HCT116 (cell line): Measurements from ENCODE around the gene OPN4. TPM values are rescaled to one million over a fixed set of nuclear protein-coding genes. Genes with fewer than 3 reads are reported as not detected.

Source experiments
- ATAC-seq: fragments of 200-7000 bp; cut with Tn5 transposase; 2 replicates; pipeline ENCODE4 v1.9.1; 2020; ENCODE audit warnings: mild to moderate bottlenecking, moderate library complexity
- BruUV-seq: library from RNA; stranded (reverse); fragments of 400-500 nt; replicated peaks from 2 replicates; lab custom pipeline; 2021; lab: Mats Ljungman, UMichigan
- CTCF ChIA-PET: fragments of 300-600 bp; sonication (Branson Sonifier 250); formaldehyde crosslinking; loops from one replicate; lab custom pipeline; 2021; ENCODE audit warnings: antibody characterized with exemption; lab: Charles Lee
- POLR2A ChIA-PET: fragments of 300-600, 350-600 bp; sonication (Branson Sonifier 250); formaldehyde crosslinking; loops from one replicate; lab custom pipeline; 2021; ENCODE audit warnings: antibody characterized with exemption; lab: Charles Lee
- RAD21 ChIA-PET, 2 experiments: fragments of 300-600 bp; sonication (Branson Sonifier 250); formaldehyde crosslinking; loops; one replicate each; lab custom pipeline; 2023; ENCODE audit warnings: low total read pairs in 2 of 2; ENCODE audit not compliant: uncharacterized antibody in 2 of 2, unreplicated experiment in 2 of 2, low non-redundant PET in 1 of 2; lab: Charles Lee
- DNase-seq: peaks from one replicate; pipeline ENCODE4 v3.0.0-alpha.2; 2010; ENCODE audit warnings: low read depth, low spot score
- H2AFZ ChIP-seq: fragments of 200-600 bp; shearing (Covaris generic), sonication (generic); 2 replicates; pipeline ENCODE4 v1.6.1; 2017; ENCODE audit warnings: low read depth, mixed run types, mixed read lengths, antibody characterized with exemption, low read length; ENCODE audit not compliant: poor library complexity, severe bottlenecking
- H3K27ac ChIP-seq: 2 replicates; pipeline ENCODE4 v1.5.1; 2012; ENCODE audit warnings: low read depth, low read length
- H3K27me3 ChIP-seq: fragments of 200-600 bp; sonication (generic); 2 replicates; pipeline ENCODE4 v1.6.1; 2016; ENCODE audit warnings: mixed run types, low read length, mixed read lengths; ENCODE audit not compliant: insufficient read depth
- H3K36me3 ChIP-seq, 2 experiments: fragments of 200-500 bp in 1 of 2; fragments of 200-600 bp in 1 of 2; sonication (Bioruptor generic) in 1 of 2; sonication (generic) in 1 of 2; 2 replicates each; pipeline versions ENCODE4 v1.5.1 to v1.6.1; 2014 to 2016; ENCODE audit warnings: low read length in 2 of 2, inconsistent platforms in 1 of 2, mixed read lengths in 1 of 2, mixed run types in 1 of 2; ENCODE audit not compliant: insufficient read depth in 2 of 2, control insufficient read depth in 1 of 2
- H3K4me1 ChIP-seq, 2 experiments: fragments of 200-600 bp in 1 of 2; sonication (generic) in 1 of 2; 2 replicates each; pipeline versions ENCODE4 v1.5.1 to v1.6.1; 2012 to 2017; ENCODE audit warnings: low read length in 2 of 2, inconsistent platforms in 1 of 2, mild to moderate bottlenecking in 1 of 2, mixed read lengths in 1 of 2, mixed run types in 1 of 2, moderate library complexity in 1 of 2; ENCODE audit not compliant: insufficient read depth in 2 of 2, control insufficient read depth in 1 of 2
- H3K4me2 ChIP-seq: fragments of 200-600 bp; sonication (generic); 2 replicates; pipeline ENCODE4 v1.6.1; 2017; ENCODE audit warnings: mixed run types, low read length, mixed read lengths
- H3K4me3 ChIP-seq, 2 experiments: fragments of 200-600 bp in 1 of 2; sonication (generic) in 1 of 2; replicated peaks in 1 of 2; 2 replicates each; pipeline ENCODE4 v1.5.1; 2011 to 2016; ENCODE audit warnings: low read length in 2 of 2, control low read depth in 1 of 2, low read depth in 1 of 2, mild to moderate bottlenecking in 1 of 2, mixed read lengths in 1 of 2, mixed run types in 1 of 2
- H3K79me2 ChIP-seq: fragments of 200-600 bp; sonication (generic); 2 replicates; pipeline ENCODE4 v1.6.1; 2017; ENCODE audit warnings: mild to moderate bottlenecking, mixed run types, low read length, moderate library complexity, mixed read lengths; ENCODE audit not compliant: insufficient read depth
- H3K9ac ChIP-seq: fragments of 200-600 bp; sonication (generic); 2 replicates; pipeline ENCODE4 v1.6.1; 2016; ENCODE audit warnings: low read length, mixed read lengths
- H3K9me2 ChIP-seq: fragments of 200-600 bp; sonication (generic), shearing (Covaris generic); 2 replicates; pipeline ENCODE4 v1.6.1; 2017; ENCODE audit warnings: mixed run types, mild to moderate bottlenecking, moderate library complexity; ENCODE audit not compliant: insufficient read depth
- H3K9me3 ChIP-seq, 2 experiments: fragments of 200-500 bp in 1 of 2; fragments of 200-600 bp in 1 of 2; sonication (Bioruptor generic) in 1 of 2; sonication (generic) in 1 of 2; 2 replicates each; pipeline ENCODE4 v1.6.1; 2014 to 2017; ENCODE audit warnings: low read length in 2 of 2, mixed read lengths in 2 of 2, inconsistent platforms in 1 of 2, low read depth in 1 of 2, mild to moderate bottlenecking in 1 of 2, mixed run types in 1 of 2, moderate library complexity in 1 of 2; ENCODE audit not compliant: control insufficient read depth in 1 of 2, insufficient read depth in 1 of 2
- H4K20me1 ChIP-seq: fragments of 200-600 bp; sonication (generic), shearing (Covaris generic); 2 replicates; pipeline ENCODE4 v1.6.1; 2017; ENCODE audit warnings: mixed run types, mild to moderate bottlenecking, moderate library complexity; ENCODE audit not compliant: insufficient read depth
- CBX3 ChIP-seq: IDR thresholded peaks from 2 replicates; pipeline ENCODE4 v1.6.1; 2012; ENCODE audit warnings: low read depth
- CEBPB ChIP-seq: IDR thresholded peaks from 2 replicates; pipeline ENCODE4 v1.6.1; 2012; ENCODE audit warnings: low read depth
- EGR1 ChIP-seq: IDR thresholded peaks from 2 replicates; pipeline ENCODE4 v1.6.1; 2012; ENCODE audit warnings: low read depth
- ELF1 ChIP-seq: IDR thresholded peaks from 2 replicates; pipeline ENCODE4 v1.6.1; 2012; ENCODE audit warnings: low read depth, borderline replicate concordance
- EZH2 ChIP-seq: fragments of 200-600 bp; sonication (generic); IDR thresholded peaks from 2 replicates; pipeline ENCODE4 v1.6.1; 2017; ENCODE audit warnings: antibody characterized with exemption, mixed run types
- EZH2phosphoT487 ChIP-seq: fragments of 200-600 bp; IDR thresholded peaks from 2 replicates; pipeline ENCODE4 v1.6.1; 2018; ENCODE audit warnings: antibody characterized with exemption, borderline replicate concordance
- FOSL1 ChIP-seq: IDR thresholded peaks from 2 replicates; pipeline ENCODE4 v1.6.1; 2012; ENCODE audit warnings: low read depth
- JUND ChIP-seq: IDR thresholded peaks from 2 replicates; pipeline ENCODE4 v1.6.1; 2012
- MAX ChIP-seq: IDR thresholded peaks from 2 replicates; pipeline ENCODE4 v1.6.1; 2012
- POLR2A ChIP-seq: IDR thresholded peaks from 2 replicates; pipeline ENCODE4 v1.7.0; 2011; ENCODE audit warnings: borderline replicate concordance; ENCODE audit not compliant: insufficient read depth, insufficient read length; ENCODE audit errors: extremely low read depth
- POLR2AphosphoS5 ChIP-seq: IDR thresholded peaks from 2 replicates; pipeline ENCODE4 v1.6.1; 2011; ENCODE audit warnings: mild to moderate bottlenecking, low read depth, low read length, moderate library complexity
- REST ChIP-seq: IDR thresholded peaks from 2 replicates; pipeline ENCODE4 v1.6.1; 2012; ENCODE audit warnings: low read depth
- SIN3A ChIP-seq: IDR thresholded peaks from 2 replicates; pipeline ENCODE4 v1.6.1; 2012; ENCODE audit warnings: low read depth
- SP1 ChIP-seq: IDR thresholded peaks from 2 replicates; pipeline ENCODE4 v1.6.1; 2012; ENCODE audit warnings: low read depth
- SRF ChIP-seq: IDR thresholded peaks from 2 replicates; pipeline ENCODE4 v1.6.1; 2012; ENCODE audit warnings: low read depth
- TCF7L2 ChIP-seq: IDR thresholded peaks from 2 replicates; pipeline ENCODE4 v1.7.0; 2011; ENCODE audit warnings: borderline replicate concordance, inconsistent platforms; ENCODE audit not compliant: insufficient read depth, insufficient read length; ENCODE audit errors: extremely low read depth
- YY1 ChIP-seq: IDR thresholded peaks from 2 replicates; pipeline ENCODE4 v1.6.1; 2011; ENCODE audit warnings: low read length, low read depth, moderate library complexity, mild to moderate bottlenecking; ENCODE audit not compliant: insufficient replicate concordance; ENCODE audit errors: extremely low read depth
- ZFX ChIP-seq: fragments of 450-650 bp; IDR thresholded peaks from 2 replicates; pipeline ENCODE4 v1.6.1; 2017
- ZNF274 ChIP-seq: fragments of 200-500 bp; sonication (Bioruptor generic); IDR thresholded peaks from 2 replicates; pipeline ENCODE4 v1.6.1; 2014; ENCODE audit warnings: mild to moderate bottlenecking, low read depth, low read length, inconsistent platforms
- intact Hi-C: fragments of 100-400 bp; cut with micrococcal nuclease; formaldehyde crosslinking; loops from 2 replicates; pipeline ENCODE4 v1.10.0; 2022
- total RNA-seq: library from RNA; stranded (reverse); gene quantifications from one replicate; pipeline ENCODE4 v1.2.1, GENCODE V29; 2021; ENCODE audit not compliant: unreplicated experiment
- TF ChIP-seq, protein P1 (sequence below): IDR thresholded peaks from 2 replicates; pipeline ENCODE4 v1.6.1; 2012

Gene OPN4
- total RNA-seq, 1 experiment from 2014 or later = not detected

DNA sequence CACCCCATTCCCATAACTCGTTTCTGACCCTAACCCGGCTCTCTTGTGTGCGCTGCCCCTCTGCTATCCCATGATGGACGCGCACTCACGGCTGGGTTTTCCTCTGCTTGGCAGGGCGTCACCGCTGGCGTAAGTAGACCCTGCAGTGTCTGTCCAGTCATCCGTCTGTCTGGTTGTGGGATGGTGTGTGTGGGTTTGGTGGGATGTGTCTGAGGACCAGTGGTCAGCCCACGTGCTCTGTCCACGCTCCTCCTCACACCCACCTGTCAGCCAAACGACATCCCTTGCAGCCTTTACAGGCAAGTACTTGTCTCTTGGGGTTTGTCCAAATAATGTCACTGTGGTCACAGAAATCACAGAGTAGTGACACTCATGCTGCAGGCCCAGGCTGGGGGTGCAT, 34.8 kb downstream of the OPN4 start:
- H4K20me1 ChIP-seq = no peaks in the 10 kb centered on the region
- POLR2A ChIA-PET = no interaction called here
- H3K27ac ChIP-seq = no peak overlapping the region
- H3K4me2 ChIP-seq = no peak overlapping the region
- RAD21 ChIA-PET = no interaction called here
- H3K4me3 ChIP-seq = no peak overlapping the region
- no peak for TF ChIP-seq TCF7L2
- TF ChIP-seq SRF = no peak
- no peak for TF ChIP-seq POLR2A
- TF ChIP-seq SIN3A = no peak
- TF ChIP-seq YY1 = no peak
- TF ChIP-seq MAX = no peak
- TF ChIP-seq FOSL1 = no peak
- TF ChIP-seq EZH2phosphoT487 = no peak
- no peak for TF ChIP-seq EGR1
- no peak for TF ChIP-seq JUND
- TF ChIP-seq CEBPB = no peak
- TF ChIP-seq ZNF274 = no peak
- TF ChIP-seq CBX3 = no peak
- no peak for TF ChIP-seq POLR2AphosphoS5
- no peak for TF ChIP-seq ELF1
- TF ChIP-seq ZFX = no peak
- TF ChIP-seq EZH2 = no peak
- TF ChIP-seq REST = no peak
- TF ChIP-seq, protein P1, sequence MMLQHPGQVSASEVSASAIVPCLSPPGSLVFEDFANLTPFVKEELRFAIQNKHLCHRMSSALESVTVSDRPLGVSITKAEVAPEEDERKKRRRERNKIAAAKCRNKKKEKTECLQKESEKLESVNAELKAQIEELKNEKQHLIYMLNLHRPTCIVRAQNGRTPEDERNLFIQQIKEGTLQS = no peak
- no peak for TF ChIP-seq SP1
- no peaks in the 10 kb centered on the region for H3K4me1 ChIP-seq
- no peaks in the 10 kb centered on the region for H3K9me3 ChIP-seq
- no peaks in the 10 kb centered on the region for H3K79me2 ChIP-seq
- ATAC-seq (no peak), DNase-seq (no peak)
- H3K36me3 ChIP-seq = no peaks in the 10 kb centered on the region
- no peak overlapping the region for H3K9ac ChIP-seq
- no TSS peak for BruUV-seq
- no peak overlapping the region for H2AFZ ChIP-seq
- no peaks in the 10 kb centered on the region for H3K27me3 ChIP-seq
- CTCF ChIA-PET = interaction anchor here (1.1 kb wide), 1 partner anchor 271 kb away, joined by 4 read pairs; no protein-coding TSS in a partner anchor
- intact Hi-C loops = loop anchor here (2.0 kb wide), 1 partner anchor 96 kb away; no protein-coding TSS in a partner anchor
- H3K9me2 ChIP-seq = no peaks in the 10 kb centered on the region
